ENCODE results near the gene DISP1. TPM values are rescaled to one million over a fixed set of nuclear protein-coding genes. Genes with fewer than 3 reads are reported as not detected.

DISP1 gene
- total RNA-seq, 1 experiment from 2014 or later: 6.9 TPM

DNA sequence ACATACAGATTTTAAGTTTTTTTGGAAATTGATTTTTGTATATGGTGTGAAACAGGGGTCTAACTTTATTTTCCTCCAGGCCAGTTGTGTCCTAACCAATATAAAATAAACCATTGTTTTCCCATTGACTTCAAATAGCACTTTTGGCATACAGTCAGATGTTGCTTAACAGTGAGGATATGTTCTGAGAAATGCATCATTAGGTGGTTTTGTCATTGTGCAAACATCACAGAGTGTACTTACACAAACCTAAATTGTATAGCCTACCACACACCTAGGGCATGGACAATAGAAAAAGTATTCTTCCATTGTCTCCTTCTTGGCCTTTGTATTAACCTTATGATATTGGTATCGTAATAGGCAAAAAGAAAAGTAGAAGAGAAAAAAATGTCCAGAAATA, 37.4 kb upstream of the DISP1 start:
- H3K36me3 ChIP-seq (ENCODE audit: low read depth): no peaks in the 10 kb centered on the region
- no TSS peak for BruUV-seq (replicated peaks)
- no peaks in the 10 kb centered on the region for H3K9me2 ChIP-seq (ENCODE audit: insufficient read depth)
- no peak overlapping the region for H3K4me2 ChIP-seq
- H3K79me2 ChIP-seq (ENCODE audit: low read depth): no peaks in the 10 kb centered on the region
- TF ChIP-seq, protein P1, sequence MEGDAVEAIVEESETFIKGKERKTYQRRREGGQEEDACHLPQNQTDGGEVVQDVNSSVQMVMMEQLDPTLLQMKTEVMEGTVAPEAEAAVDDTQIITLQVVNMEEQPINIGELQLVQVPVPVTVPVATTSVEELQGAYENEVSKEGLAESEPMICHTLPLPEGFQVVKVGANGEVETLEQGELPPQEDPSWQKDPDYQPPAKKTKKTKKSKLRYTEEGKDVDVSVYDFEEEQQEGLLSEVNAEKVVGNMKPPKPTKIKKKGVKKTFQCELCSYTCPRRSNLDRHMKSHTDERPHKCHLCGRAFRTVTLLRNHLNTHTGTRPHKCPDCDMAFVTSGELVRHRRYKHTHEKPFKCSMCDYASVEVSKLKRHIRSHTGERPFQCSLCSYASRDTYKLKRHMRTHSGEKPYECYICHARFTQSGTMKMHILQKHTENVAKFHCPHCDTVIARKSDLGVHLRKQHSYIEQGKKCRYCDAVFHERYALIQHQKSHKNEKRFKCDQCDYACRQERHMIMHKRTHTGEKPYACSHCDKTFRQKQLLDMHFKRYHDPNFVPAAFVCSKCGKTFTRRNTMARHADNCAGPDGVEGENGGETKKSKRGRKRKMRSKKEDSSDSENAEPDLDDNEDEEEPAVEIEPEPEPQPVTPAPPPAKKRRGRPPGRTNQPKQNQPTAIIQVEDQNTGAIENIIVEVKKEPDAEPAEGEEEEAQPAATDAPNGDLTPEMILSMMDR (conservative IDR thresholded peaks at IDR 0.05): no peak
- no peak for TF ChIP-seq EZH2 (IDR thresholded peaks at IDR 0.05; ENCODE audit: low read depth)
- 0 out of 2 replicates have a peak, but pooled peaks cover 4% of the 10 kb centered on the region for H4K20me1 ChIP-seq (ENCODE audit: insufficient read depth)
- no peak overlapping the region for H2AFZ ChIP-seq
- peaks cover 62% of the 10 kb centered on the region for H3K27me3 ChIP-seq (ENCODE audit: insufficient read depth, low read depth)
- intact Hi-C loops (cut with micrococcal nuclease; ENCODE audit: unreplicated experiment): no loop called here
- no peaks in the 10 kb centered on the region for H3K4me1 ChIP-seq (replicated peaks; ENCODE audit: insufficient read depth)
- H3K4me3 ChIP-seq: no peak overlapping the region
- CTCF ChIA-PET: interaction anchor here (0.7 kb wide), 1 partner anchor 1680 kb away, joined by 4 read pairs; no protein-coding TSS in a partner anchor
- POLR2A ChIA-PET (ENCODE audit: unreplicated experiment): no interaction called here
- peaks cover 5% of the 10 kb centered on the region; the same call in 1 of the 2 replicates for H3F3A ChIP-seq (ENCODE audit: insufficient read depth, low read depth)
- H3K9me3 ChIP-seq (ENCODE audit: insufficient read depth, low read depth): no peaks in the 10 kb centered on the region; the same call in 1 of the 2 replicates
- H3K27ac ChIP-seq: no peak overlapping the region
- peak in 1 of 2 experiments; percentile 67 for DNase-seq

DNA sequence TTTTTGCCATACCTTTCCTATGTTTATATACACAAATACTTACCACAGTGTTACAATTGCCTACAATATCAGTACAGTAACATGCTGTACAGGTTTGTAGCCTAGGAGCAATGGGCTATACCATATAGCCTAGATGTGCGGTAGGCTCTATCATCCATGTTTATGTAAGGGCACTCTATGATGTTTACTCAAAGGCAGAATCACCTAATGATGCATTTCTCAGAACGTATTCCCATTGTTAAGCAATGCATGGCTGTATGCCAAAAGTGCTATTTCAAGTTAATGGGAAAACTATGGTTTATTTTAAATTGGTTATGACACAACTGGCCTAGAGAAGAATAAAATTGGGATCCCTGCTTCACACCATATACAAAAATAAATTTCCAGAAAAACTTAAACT, 36.9 kb upstream of the DISP1 start:
- TF ChIP-seq, protein P1 (conservative IDR thresholded peaks at IDR 0.05): no peak
- no peak for TF ChIP-seq EZH2 (IDR thresholded peaks at IDR 0.05; ENCODE audit: low read depth)
- Histone ChIP-seq H4K20me1 (ENCODE audit: insufficient read depth) (0 out of 2 replicates have a peak, but pooled peaks cover 4% of the 10 kb centered on the region), H2AFZ (no peak overlapping the region), H3K27ac (no peak overlapping the region), H3K4me2 (no peak overlapping the region), H3K9me2 (ENCODE audit: insufficient read depth) (no peaks in the 10 kb centered on the region), H3F3A (ENCODE audit: insufficient read depth, low read depth) (peaks cover 5% of the 10 kb centered on the region; the same call in 1 of the 2 replicates), H3K9me3 (ENCODE audit: insufficient read depth, low read depth) (no peaks in the 10 kb centered on the region; the same call in 1 of the 2 replicates), H3K4me3 (no peak overlapping the region), H3K79me2 (ENCODE audit: low read depth) (no peaks in the 10 kb centered on the region), H3K4me1 (replicated peaks; ENCODE audit: insufficient read depth) (no peaks in the 10 kb centered on the region), H3K36me3 (ENCODE audit: low read depth) (no peaks in the 10 kb centered on the region), H3K27me3 (ENCODE audit: insufficient read depth, low read depth) (peaks cover 62% of the 10 kb centered on the region)
- POLR2A ChIA-PET (ENCODE audit: unreplicated experiment): no interaction called here
- DNase-seq: no peak
- no TSS peak for BruUV-seq (replicated peaks)
- intact Hi-C loops (cut with micrococcal nuclease; ENCODE audit: unreplicated experiment): no loop called here
- CTCF ChIA-PET: no interaction called here

DNA sequence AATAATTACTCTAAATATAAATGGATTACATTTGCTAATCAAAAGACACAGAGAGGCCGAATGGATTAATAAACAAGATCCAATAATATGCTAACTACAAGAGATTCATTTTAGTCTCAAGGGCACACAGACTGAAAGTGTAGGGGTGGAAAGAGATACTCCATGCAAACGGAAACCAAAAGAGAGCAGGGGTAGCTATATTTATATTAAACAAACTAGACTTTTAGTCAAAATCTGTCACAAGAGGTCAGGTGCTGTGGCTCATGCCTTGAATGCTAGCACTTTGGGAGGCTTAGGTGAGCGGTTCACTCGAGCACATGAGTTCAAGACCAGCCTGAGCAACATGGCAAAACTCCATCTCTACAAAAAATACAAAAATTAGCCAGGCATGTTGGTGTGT, 33.6 kb upstream of the DISP1 start:
- no peaks in the 10 kb centered on the region for H3K36me3 ChIP-seq (ENCODE audit: low read depth)
- CTCF ChIA-PET: interaction anchor here (0.6 kb wide), 1 partner anchor 1404 kb away, joined by 4 read pairs; no protein-coding TSS in a partner anchor
- peaks cover 11% of the 10 kb centered on the region for H3K4me1 ChIP-seq (replicated peaks; ENCODE audit: insufficient read depth)
- POLR2A ChIA-PET (ENCODE audit: unreplicated experiment): no interaction called here
- no TSS peak for BruUV-seq (replicated peaks)
- intact Hi-C loops (cut with micrococcal nuclease; ENCODE audit: unreplicated experiment): no loop called here
- H3K4me3 ChIP-seq: no peak overlapping the region
- H3K27me3 ChIP-seq (ENCODE audit: insufficient read depth, low read depth): peaks cover 64% of the 10 kb centered on the region
- H3K9me3 ChIP-seq (ENCODE audit: insufficient read depth, low read depth): no peaks in the 10 kb centered on the region; the same call in 1 of the 2 replicates
- H4K20me1 ChIP-seq (ENCODE audit: insufficient read depth): 0 out of 2 replicates have a peak, but pooled peaks cover 10% of the 10 kb centered on the region
- DNase-seq: no peak
- TF ChIP-seq EZH2 (IDR thresholded peaks at IDR 0.05; ENCODE audit: low read depth): no peak
- TF ChIP-seq, protein P1 (conservative IDR thresholded peaks at IDR 0.05): no peak
- H3K9me2 ChIP-seq (ENCODE audit: insufficient read depth): no peaks in the 10 kb centered on the region
- peaks cover 20% of the 10 kb centered on the region for H3F3A ChIP-seq (ENCODE audit: insufficient read depth, low read depth)
- no peaks in the 10 kb centered on the region for H3K79me2 ChIP-seq (ENCODE audit: low read depth)
- no peak overlapping the region for H3K27ac ChIP-seq
- H3K4me2 ChIP-seq: no peak overlapping the region
- H2AFZ ChIP-seq: no peak overlapping the region

Measured in PC-9 (cell line).